ENCODE measurements around the gene BET1L. TPM values are rescaled to one million over a fixed set of nuclear protein-coding genes. Genes with fewer than 3 reads are reported as not detected.

The BET1L gene
- total RNA-seq, 1 donor from 2014 or later: 16.3 TPM

- H3K36me3 ChIP-seq (ENCODE audit: control insufficient read depth, insufficient read depth, low read length): peaks cover 22% of the 10 kb centered on the region
- DNase-seq (ENCODE audit: low read depth) (no peak), FAIRE-seq (no peak)
- H3K4me3 ChIP-seq (ENCODE audit: low read depth, low read length): no peak overlapping the region
- no peaks in the 10 kb centered on the region for H3K27me3 ChIP-seq (ENCODE audit: control insufficient read depth, insufficient read depth, low read length)
- TF ChIP-seq CTCF (IDR thresholded peaks at IDR 0.05; ENCODE audit: insufficient read depth, low read length, severe bottlenecking): no peak
Measured at GRCh38 chr11:252666-253065, 45.5 kb upstream of the BET1L start.

GRCh38 chr11:251550-251949 is 44.4 kb upstream of the BET1L start:
- FAIRE-seq: no peak
- no peaks in the 10 kb centered on the region for H3K27me3 ChIP-seq (ENCODE audit: control insufficient read depth, insufficient read depth, low read length)
- H3K36me3 ChIP-seq (ENCODE audit: control insufficient read depth, insufficient read depth, low read length): peaks cover 24% of the 10 kb centered on the region
- no peak for DNase-seq (ENCODE audit: low read depth)
- TF ChIP-seq CTCF (IDR thresholded peaks at IDR 0.05; ENCODE audit: insufficient read depth, low read length, severe bottlenecking): no peak
- no peak overlapping the region for H3K4me3 ChIP-seq (ENCODE audit: low read depth, low read length)

GRCh38 chr11:250740-251299 is 43.6 kb upstream of the BET1L start:
- TF ChIP-seq CTCF (IDR thresholded peaks at IDR 0.05; ENCODE audit: insufficient read depth, low read length, severe bottlenecking): peak; percentile 85
- H3K36me3 ChIP-seq (ENCODE audit: control insufficient read depth, insufficient read depth, low read length): peaks cover 24% of the 10 kb centered on the region
- FAIRE-seq (no peak), DNase-seq (ENCODE audit: low read depth) (peak; percentile 37)
- H3K4me3 ChIP-seq (ENCODE audit: low read depth, low read length): no peak overlapping the region
- no peaks in the 10 kb centered on the region for H3K27me3 ChIP-seq (ENCODE audit: control insufficient read depth, insufficient read depth, low read length)

- Histone ChIP-seq H3K4me3 (ENCODE audit: low read depth, low read length) (no peak overlapping the region), H3K36me3 (ENCODE audit: control insufficient read depth, insufficient read depth, low read length) (peaks cover 25% of the 10 kb centered on the region), H3K27me3 (ENCODE audit: control insufficient read depth, insufficient read depth, low read length) (no peaks in the 10 kb centered on the region)
- DNase-seq (ENCODE audit: low read depth) (no peak), FAIRE-seq (no peak)
- no peak for TF ChIP-seq CTCF (IDR thresholded peaks at IDR 0.05; ENCODE audit: insufficient read depth, low read length, severe bottlenecking)
Measured at GRCh38 chr11:250274-250673, 43.1 kb upstream of the BET1L start.

- DNase-seq (ENCODE audit: low read depth) (no peak), FAIRE-seq (no peak)
- no peaks in the 10 kb centered on the region for H3K27me3 ChIP-seq (ENCODE audit: control insufficient read depth, insufficient read depth, low read length)
- peaks cover 31% of the 10 kb centered on the region for H3K36me3 ChIP-seq (ENCODE audit: control insufficient read depth, insufficient read depth, low read length)
- TF ChIP-seq CTCF (IDR thresholded peaks at IDR 0.05; ENCODE audit: insufficient read depth, low read length, severe bottlenecking): no peak
- no peak overlapping the region for H3K4me3 ChIP-seq (ENCODE audit: low read depth, low read length)
Measured at GRCh38 chr11:249062-249461, 41.9 kb upstream of the BET1L start.

GRCh38 chr11:244376-244775 is 37.2 kb upstream of the BET1L start:
- TF ChIP-seq CTCF (IDR thresholded peaks at IDR 0.05; ENCODE audit: insufficient read depth, low read length, severe bottlenecking): no peak
- H3K36me3 ChIP-seq (ENCODE audit: control insufficient read depth, insufficient read depth, low read length): peaks cover 26% of the 10 kb centered on the region
- no peaks in the 10 kb centered on the region for H3K27me3 ChIP-seq (ENCODE audit: control insufficient read depth, insufficient read depth, low read length)
- FAIRE-seq (no peak), DNase-seq (ENCODE audit: low read depth) (no peak)
- H3K4me3 ChIP-seq (ENCODE audit: low read depth, low read length): no peak overlapping the region

All from bronchial epithelial cell (primary cell).